HepG2 (cell line): ENCODE results near the gene SRRM3.

Source experiments
- HDAC2 ChIP-seq: sonication (generic); formaldehyde crosslinking; IDR thresholded peaks from 2 replicates; pipeline ENCODE4 v1.4.0; 2020; ENCODE audit warnings: missing genetic modification reagents
- ZNF232 ChIP-seq: sonication (generic); formaldehyde crosslinking; IDR thresholded peaks from 2 replicates; pipeline ENCODE4 v1.4.0; 2020; ENCODE audit warnings: missing genetic modification reagents, borderline replicate concordance

DNA sequence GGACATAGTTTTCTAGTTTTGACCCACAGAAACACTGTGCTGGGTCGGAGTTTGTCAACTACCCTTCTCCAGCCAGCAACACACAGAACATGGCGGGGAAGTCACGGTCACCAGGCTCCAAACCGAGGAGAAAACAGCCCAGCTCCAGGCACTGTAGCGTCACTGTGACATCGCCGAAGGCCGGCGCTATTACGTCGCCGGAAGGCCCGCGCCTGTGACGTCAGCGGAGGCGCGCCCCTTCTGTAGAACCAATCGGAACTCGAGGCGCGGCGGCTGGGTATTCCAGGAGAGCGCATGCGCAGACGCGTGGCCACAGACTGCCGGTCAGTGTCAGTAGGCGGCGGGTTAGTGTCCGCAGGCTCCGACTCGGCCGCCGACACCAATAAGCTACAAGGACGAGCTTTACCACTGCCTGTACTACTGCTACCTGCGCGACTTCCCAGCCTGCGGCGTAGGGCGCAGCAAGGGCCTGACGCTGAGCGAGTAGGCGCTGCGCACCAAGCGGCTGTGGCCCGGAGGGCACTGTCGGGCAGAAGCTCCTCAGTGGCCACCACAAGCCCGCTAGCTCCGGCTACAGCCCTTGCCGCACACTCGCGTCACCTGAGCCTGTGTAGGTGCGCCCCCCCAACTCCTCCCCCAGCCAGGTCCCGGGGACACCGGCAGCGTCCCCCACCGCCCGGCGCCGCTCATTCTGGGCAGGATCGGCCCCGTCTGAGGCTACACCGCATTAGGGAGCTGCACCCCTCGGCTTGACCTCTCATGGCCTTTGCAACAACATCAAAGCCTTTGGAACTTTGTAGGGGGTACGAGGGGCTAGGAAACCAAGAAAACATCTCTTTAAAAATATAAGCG lies 35.1 kb upstream of the SRRM3 start:
- TF ChIP-seq ZNF232 (CRISPR knock-in tag) (peak; percentile 80; the same call in 1 of the 2 replicates), HDAC2 (CRISPR knock-in tag) (peak; percentile 49; the same call in 1 of the 2 replicates)
